Measurements from ENCODE around the gene AP1M1. TPM values are rescaled to one million over a fixed set of nuclear protein-coding genes. Genes with fewer than 3 reads are reported as not detected.
A peak's percentile ranks its signal among the peaks of the same experiment; 100 is the strongest.

Gene AP1M1
- total RNA-seq, 1 experiment from 2014 or later: 88.7 TPM

GRCh38 chr19:16247353-16248182 is 49.9 kb downstream of the AP1M1 start:
- CTCF ChIA-PET: interaction anchor here (0.6 to 1.1 kb wide), 6 partner anchors 55 to 274 kb away, joined by 3 to 4 read pairs (median 4); no protein-coding TSS in a partner anchor
- no peak overlapping the region for H3K27ac ChIP-seq (ENCODE audit: low read length)
- no peaks in the 10 kb centered on the region for H3K4me1 ChIP-seq (ENCODE audit: control insufficient read depth, insufficient read depth, low read length)
- no peaks in the 10 kb centered on the region for H3K9me3 ChIP-seq (ENCODE audit: control insufficient read depth, insufficient read depth, low read depth, low read length)
- in situ Hi-C loops (cut with HindIII; ENCODE audit: low pct_unique_long_range_greater_than_20kb, low sequenced_read_pairs) (no loop called here), intact Hi-C loops (cut with micrococcal nuclease; ENCODE audit: unreplicated experiment) (loop anchor here (2.0 to 10.0 kb wide), 2 partner anchors 77 to 139 kb away; partner anchors contain the start of gene KLF2)
- TF ChIP-seq CTCF (IDR thresholded peaks at IDR 0.05): peak; percentile 87
- no peak for TF ChIP-seq SIN3A (IDR thresholded peaks at IDR 0.05; ENCODE audit: borderline replicate concordance, insufficient read depth, low read depth, low read length)
- DNase-seq (ENCODE audit: low read depth, low spot score): peak; percentile 52
- POLR2A ChIA-PET: no interaction called here
- ATAC-seq: peak; percentile 99
- H3K4me3 ChIP-seq (ENCODE audit: low read depth in 2 of 2, low read length in 2 of 2): no peak overlapping the region
- no peaks in the 10 kb centered on the region for H3K36me3 ChIP-seq (ENCODE audit: control insufficient read depth, insufficient read depth, low read length)
- BruUV-seq (replicated peaks): no TSS peak
- no peaks in the 10 kb centered on the region for H3K27me3 ChIP-seq (ENCODE audit: control insufficient read depth, insufficient read depth, low read length)

GRCh38 chr19:16248380-16249023 is 50.8 kb downstream of the AP1M1 start:
- Histone ChIP-seq H3K9me3 (ENCODE audit: control insufficient read depth, insufficient read depth, low read depth, low read length) (no peaks in the 10 kb centered on the region), H3K4me3 (ENCODE audit: low read depth in 2 of 2, low read length in 2 of 2) (no peak overlapping the region), H3K36me3 (ENCODE audit: control insufficient read depth, insufficient read depth, low read length) (no peaks in the 10 kb centered on the region), H3K27me3 (ENCODE audit: control insufficient read depth, insufficient read depth, low read length) (no peaks in the 10 kb centered on the region), H3K4me1 (ENCODE audit: control insufficient read depth, insufficient read depth, low read length) (no peaks in the 10 kb centered on the region), H3K27ac (ENCODE audit: low read length) (no peak overlapping the region)
- ChIA-PET CTCF (interaction anchor here (0.6 kb wide), 3 partner anchors 54 to 273 kb away, joined by 4 read pairs; no protein-coding TSS in a partner anchor), POLR2A (no interaction called here)
- in situ Hi-C loops (cut with HindIII; ENCODE audit: low pct_unique_long_range_greater_than_20kb, low sequenced_read_pairs): no loop called here
- ATAC-seq: no peak
- intact Hi-C loops (cut with micrococcal nuclease; ENCODE audit: unreplicated experiment): loop anchor here (10.0 kb wide), 1 partner anchor 76 kb away; the partner anchor contains the start of gene KLF2
- no TSS peak for BruUV-seq (replicated peaks)
- TF ChIP-seq TCF7L2 (IDR thresholded peaks at IDR 0.05; ENCODE audit: low read depth, low read length): no peak
- TF ChIP-seq REST (IDR thresholded peaks at IDR 0.05; ENCODE audit: insufficient read depth in 1 of 2, low read depth in 2 of 2, low read length in 1 of 2): no peak
- no peak for TF ChIP-seq SIN3A (IDR thresholded peaks at IDR 0.05; ENCODE audit: borderline replicate concordance, insufficient read depth, low read depth, low read length)
- TF ChIP-seq CTCF (IDR thresholded peaks at IDR 0.05): no peak
- TF ChIP-seq POLR2AphosphoS5 (IDR thresholded peaks at IDR 0.05; ENCODE audit: low read depth, low read length): no peak
- DNase-seq (ENCODE audit: low read depth, low spot score): no peak

All from Panc1 (cell line).